ENCODE measurements around the gene RAX2.

- TF ChIP-seq CTCF (IDR thresholded peaks at IDR 0.05) = no peak
- TF ChIP-seq POLR2AphosphoS5 (IDR thresholded peaks at IDR 0.05; ENCODE audit: low read depth, low read length) = no peak
- no peak for TF ChIP-seq SMC3 (IDR thresholded peaks at IDR 0.05; ENCODE audit: low read depth, low read length)
- TF ChIP-seq USF2 (IDR thresholded peaks at IDR 0.05; ENCODE audit: borderline replicate concordance, low read depth, low read length) = no peak
- TF ChIP-seq GATA2 (CRISPR knock-in tag; IDR thresholded peaks at IDR 0.05) = no peak
- TF ChIP-seq FOSL2 (IDR thresholded peaks at IDR 0.05; ENCODE audit: borderline replicate concordance, low read depth) = no peak
- TF ChIP-seq FOXM1 (IDR thresholded peaks at IDR 0.05; ENCODE audit: low read depth) = no peak
- no peak for TF ChIP-seq RXRA (IDR thresholded peaks at IDR 0.05; ENCODE audit: borderline replicate concordance, low read depth)
- no peak for TF ChIP-seq ZBTB33 (IDR thresholded peaks at IDR 0.05; ENCODE audit: borderline replicate concordance, low read depth)
- TF ChIP-seq EP300 (IDR thresholded peaks at IDR 0.05; ENCODE audit: borderline replicate concordance in 1 of 2, low read depth in 1 of 2, low read length in 1 of 2) = no peak
Observed at GRCh38 chr19:3790209-3790734, 18.2 kb upstream of the RAX2 start.
